HG02642 (cell line): ENCODE measurements around the gene DHX32.
A peak's percentile ranks its signal among the peaks of the same experiment; 100 is the strongest.
"Not testable (repeated sequence)": the region's sequence is repeated elsewhere in the genome, so short reads cannot be mapped to it uniquely, and the experiment has no call there.

ENCODE experiments used
- ATAC-seq: cut with Tn5 transposase; IDR thresholded peaks from one replicate; pipeline ENCODE4 v1.9.1; 2021; ENCODE audit warnings: mild to moderate bottlenecking; ENCODE audit not compliant: unreplicated experiment, poor library complexity

Gene DHX32

GRCh38 chr10:125897317-125897716 lies 16.2 kb upstream of the DHX32 start:
- not testable (repeated sequence) for ATAC-seq

- ATAC-seq = peak; percentile 84
Observed at GRCh38 chr10:125896088-125896934, 15.2 kb upstream of the DHX32 start, which contains the start of gene FANK1. Gene FANK1, plus strand, starts transcription at chr10:125896564. Its CDS starts 79 bp downstream, at chr10:125896643.

DNA sequence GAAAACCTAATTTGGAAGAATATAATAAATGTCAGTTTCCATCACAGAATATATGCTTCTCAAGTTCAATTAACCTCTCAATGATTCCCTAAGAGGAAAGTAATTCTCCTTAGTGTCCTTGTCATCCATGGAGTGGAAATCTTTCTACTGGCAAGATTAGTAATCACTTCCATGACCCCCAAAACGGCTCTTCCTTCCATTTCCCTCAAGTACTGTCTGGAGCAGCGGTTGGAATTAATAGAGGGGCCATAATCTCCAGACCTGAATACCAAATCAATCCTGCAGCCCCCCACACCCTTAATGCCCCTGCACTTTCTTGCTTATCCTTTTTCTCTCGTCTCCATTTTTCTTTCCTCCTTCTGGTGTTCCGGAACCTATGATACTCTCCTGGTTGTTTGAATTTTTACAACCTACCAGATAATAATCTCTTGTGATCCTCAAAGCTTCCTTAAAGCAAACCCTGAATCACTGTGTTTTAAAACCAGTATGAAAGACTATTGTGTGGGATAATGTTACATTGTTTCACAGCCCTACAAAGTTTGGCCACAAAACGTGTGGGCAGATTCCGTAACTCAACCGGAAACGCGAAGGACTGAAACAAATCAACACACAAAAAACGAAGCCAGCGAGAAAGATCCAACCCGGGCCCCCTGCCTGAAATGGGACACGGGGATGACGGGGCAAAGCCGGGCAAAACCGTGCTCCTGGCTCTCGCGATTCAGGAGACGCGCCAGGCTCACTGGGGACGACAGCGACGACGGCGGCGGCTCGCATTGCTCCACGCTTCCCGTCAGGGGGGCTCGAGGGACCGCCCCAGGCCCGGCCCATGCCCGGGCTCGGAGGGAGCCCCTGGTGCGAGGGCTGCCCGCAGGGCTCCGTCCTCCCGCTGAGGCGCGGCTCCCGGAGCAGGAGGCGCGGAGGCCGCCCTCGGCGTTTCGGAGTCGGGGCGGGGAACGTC lies 14.3 kb upstream of the DHX32 start:
- peak; percentile 71 for ATAC-seq

- ATAC-seq = not testable (repeated sequence)
Observed at GRCh38 chr10:125894176-125894575, 13.1 kb upstream of the DHX32 start.

- not testable (repeated sequence) for ATAC-seq
Observed at GRCh38 chr10:125892402-125892801, 11.3 kb upstream of the DHX32 start.

DNA sequence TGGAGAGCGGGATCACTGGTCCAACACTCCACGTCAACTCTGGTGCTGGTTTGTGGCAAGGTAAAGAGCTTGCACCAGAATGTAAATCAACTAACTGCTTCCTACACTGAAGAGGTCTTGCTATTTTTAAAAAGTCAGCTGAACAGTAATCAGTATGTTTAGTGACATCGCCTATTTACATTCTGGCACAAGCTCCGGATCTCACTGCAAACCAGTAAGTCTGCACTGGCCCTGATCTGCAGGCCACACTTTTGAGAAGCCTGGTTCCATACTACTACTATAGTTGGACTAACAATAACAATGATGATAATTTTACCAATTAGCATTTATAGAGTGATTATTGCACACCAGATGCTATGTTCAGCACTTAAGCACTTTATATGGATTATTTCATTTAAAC lies 8.3 kb upstream of the DHX32 start:
- ATAC-seq = not testable (repeated sequence)

DNA sequence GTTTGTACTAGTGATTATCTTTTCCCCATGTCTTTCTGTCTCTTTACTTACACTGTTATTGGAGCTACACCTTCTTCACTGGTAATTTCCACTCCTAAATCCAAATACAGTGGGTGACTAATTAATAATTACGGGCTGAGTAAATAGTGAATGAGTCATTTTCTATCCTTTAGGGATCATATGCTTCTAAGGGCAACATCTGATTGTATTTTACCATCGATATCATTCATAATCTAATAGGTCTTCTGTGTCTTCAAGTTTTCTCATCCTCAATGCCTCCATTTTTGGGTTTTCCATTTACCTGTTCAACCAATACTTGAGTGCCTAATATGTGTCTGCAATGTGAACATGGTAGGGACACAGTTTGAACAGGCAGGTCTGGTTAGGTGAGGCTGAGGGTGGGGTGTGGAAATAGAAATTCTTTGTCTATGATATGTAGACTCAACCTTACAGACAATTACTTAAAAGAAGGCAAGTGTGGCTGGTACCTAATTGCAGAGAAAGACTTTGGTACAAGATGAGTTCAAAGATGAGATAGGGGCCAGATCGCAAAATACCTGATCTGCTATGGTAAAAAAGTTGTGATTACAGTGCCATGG lies 5.9 kb upstream of the DHX32 start:
- ATAC-seq = no peak

DNA sequence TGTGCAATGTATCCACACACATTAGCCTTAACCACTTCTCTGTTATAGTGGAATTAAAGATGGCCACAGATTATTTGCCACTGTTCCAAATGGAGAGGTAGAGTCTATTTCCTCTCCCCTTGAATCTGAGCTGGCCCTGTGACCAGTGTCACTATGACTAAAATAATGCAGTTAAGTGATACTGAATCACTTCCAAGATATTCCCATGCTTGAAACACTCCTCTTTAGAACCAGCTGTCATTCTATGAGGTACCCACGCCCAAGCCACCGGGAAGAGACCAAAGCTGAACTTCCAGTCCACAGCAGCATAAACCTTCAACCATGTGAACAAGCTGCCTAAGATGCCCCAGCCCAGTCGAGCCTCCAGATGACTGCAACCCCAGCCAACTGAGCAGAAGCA lies 2.1 kb upstream of the DHX32 start:
- ATAC-seq = no peak

GRCh38 chr10:125882596-125882995 lies 1.5 kb upstream of the DHX32 start:
- no peak for ATAC-seq

- no peak for ATAC-seq
Observed at GRCh38 chr10:125880719-125881118, 373 bp downstream of the DHX32 start.

- no peak for ATAC-seq
Observed at GRCh38 chr10:125878957-125879835, 1.9 kb downstream of the DHX32 start.

DNA sequence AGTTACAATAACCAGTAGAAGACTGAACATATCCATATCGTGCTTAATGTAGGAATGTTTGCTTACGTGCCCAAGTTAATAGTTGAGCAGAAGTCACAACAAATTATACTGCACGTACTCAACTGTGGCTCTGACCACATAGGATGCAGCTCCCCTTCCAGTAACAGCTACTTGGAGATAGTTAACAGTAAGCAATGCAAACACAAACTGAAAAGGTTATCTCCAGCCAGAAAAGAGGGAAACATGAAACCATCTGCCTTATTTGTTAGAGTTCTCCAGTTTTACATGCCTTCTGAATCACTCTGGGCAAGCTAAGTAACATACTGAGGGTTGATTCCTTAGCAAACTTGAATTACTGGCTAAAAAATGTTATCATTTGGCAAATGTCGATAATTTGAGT lies 9.8 kb downstream of the DHX32 start:
- ATAC-seq = no peak

GRCh38 chr10:125868372-125868975 lies 12.6 kb downstream of the DHX32 start:
- ATAC-seq = no peak

DNA sequence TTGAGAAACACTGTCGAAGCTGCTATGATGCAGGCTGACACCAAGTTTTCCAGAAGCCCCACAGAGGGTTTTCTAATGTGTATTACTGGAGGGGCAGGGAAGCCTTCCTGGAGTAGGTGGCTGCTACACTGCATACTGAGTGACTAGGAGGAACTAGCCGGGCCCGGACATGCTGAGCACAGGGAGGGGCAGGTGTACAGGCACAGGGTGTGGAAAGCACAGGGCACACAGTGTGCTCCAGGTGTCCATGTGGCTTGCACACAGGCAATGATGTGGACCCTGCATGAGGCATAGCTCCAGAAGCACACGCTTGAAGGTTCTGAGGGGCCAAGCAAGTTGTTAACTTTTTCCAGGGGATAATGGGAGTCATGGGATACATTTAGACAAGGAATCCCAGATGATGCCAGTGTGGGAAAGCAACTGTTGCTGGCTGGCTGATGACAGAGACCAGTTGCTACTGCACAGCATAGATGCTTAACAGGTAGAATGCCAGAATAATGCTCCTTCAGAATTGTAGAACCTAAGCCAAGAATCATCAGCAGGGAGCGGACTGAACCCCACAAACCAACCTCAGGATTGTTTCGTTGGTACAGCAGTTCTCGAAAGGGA lies 14.6 kb downstream of the DHX32 start:
- no peak for ATAC-seq

GRCh38 chr10:125865120-125865519 lies 16.0 kb downstream of the DHX32 start:
- ATAC-seq = no peak

- no peak for ATAC-seq
Observed at GRCh38 chr10:125859128-125859817, 21.8 kb downstream of the DHX32 start.

- ATAC-seq = no peak
Observed at GRCh38 chr10:125857185-125857760, 23.8 kb downstream of the DHX32 start.

DNA sequence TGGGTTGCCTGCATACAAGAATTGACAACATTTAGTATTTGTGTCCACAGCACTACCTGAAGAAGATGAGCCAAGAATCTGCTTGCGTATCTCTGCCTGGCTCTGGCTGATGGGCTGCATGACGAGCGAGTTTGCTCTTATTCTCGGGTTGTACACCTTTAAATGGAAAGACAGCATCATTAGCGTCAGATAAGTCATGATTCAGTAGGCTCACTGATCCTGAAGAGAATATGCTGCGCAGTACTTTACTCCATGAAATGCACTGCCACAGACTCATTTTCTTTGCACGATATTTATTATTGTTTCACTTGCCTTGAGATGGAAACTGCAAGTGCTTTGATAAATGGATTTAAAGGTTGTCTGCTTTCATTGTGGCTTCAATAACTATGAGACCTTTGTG lies 28.6 kb downstream of the DHX32 start:
- ATAC-seq = no peak
